Upper lobe of left lung (tissue), 4 donors: ENCODE measurements around the gene KIF26B.

ENCODE experiments used
- CTCF ChIP-seq, 6 experiments: fragments of 450-650 bp in 4 of 6; fragments of 200-600 bp in 2 of 6; sonication (generic) in 2 of 6; IDR thresholded peaks; one replicate each; pipeline ENCODE4 v1.5.1; 2016 to 2019; ENCODE audit warnings: antibody characterized with exemption in 6 of 6
- EP300 ChIP-seq, 4 donors: sonication (generic); formaldehyde crosslinking; IDR thresholded peaks; one replicate each; pipeline ENCODE4 v1.5.1; 2017; ENCODE audit warnings: antibody characterized with exemption in 4 of 4, control low read depth in 2 of 4
- POLR2A ChIP-seq, 4 donors: fragments of 450-650 bp; IDR thresholded peaks; one replicate each; pipeline ENCODE4 v1.5.1; 2016 to 2017; ENCODE audit warnings: antibody characterized with exemption in 4 of 4, mild to moderate bottlenecking in 2 of 4
- POLR2AphosphoS5 ChIP-seq, 2 donors: sonication (generic); formaldehyde crosslinking; IDR thresholded peaks; one replicate each; pipeline ENCODE4 v1.5.1; 2017; ENCODE audit warnings: antibody characterized with exemption in 2 of 2

GRCh38 chr1:245298781-245299180 is 144.0 kb downstream of the KIF26B start:
- TF ChIP-seq CTCF (IDR thresholded peaks at IDR 0.05) = no peak
- no peak for TF ChIP-seq EP300 (IDR thresholded peaks at IDR 0.05)
- TF ChIP-seq POLR2A (IDR thresholded peaks at IDR 0.05) = no peak
- TF ChIP-seq POLR2AphosphoS5 (IDR thresholded peaks at IDR 0.05) = no peak
